Stimulated activated CD4-positive, alpha-beta T cell treated with anti-CD3 and anti-CD28 coated beads, Interleukin-2, amount 100 ng/mL, for 24 hours (primary cell): Measurements from ENCODE around the gene KAZALD1.

Experiments used
- DNase-seq, 2 donors: peaks; one replicate each; pipeline ENCODE4 v3.0.0-alpha.2; 2020

KAZALD1 gene

GRCh38 chr10:101050208-101051069, 11.3 kb upstream of the KAZALD1 start:
- peak; percentile 84 to 87 for DNase-seq

GRCh38 chr10:101052285-101052684, 9.5 kb upstream of the KAZALD1 start:
- DNase-seq: no peak

- no peak for DNase-seq
Measured at GRCh38 chr10:101053516-101053915, 8.3 kb upstream of the KAZALD1 start.

- no peak for DNase-seq
Measured at GRCh38 chr10:101054351-101054750, 7.4 kb upstream of the KAZALD1 start.

GRCh38 chr10:101054876-101055275, 6.9 kb upstream of the KAZALD1 start:
- no peak for DNase-seq

- DNase-seq: no peak
Measured at GRCh38 chr10:101055411-101055810, 6.4 kb upstream of the KAZALD1 start.

GRCh38 chr10:101056365-101057151, 5.2 kb upstream of the KAZALD1 start:
- DNase-seq: no peak

GRCh38 chr10:101060036-101060950, 1.5 kb upstream of the KAZALD1 start:
- DNase-seq: peak; percentile 95 to 96

- DNase-seq: peak; percentile 91 to 95
Measured at GRCh38 chr10:101060951-101061623, 702 bp upstream of the KAZALD1 start.

GRCh38 chr10:101062232-101063049, 652 bp downstream of the KAZALD1 start:
- peak; percentile 59 to 71 for DNase-seq

- no peak for DNase-seq
Measured at GRCh38 chr10:101063050-101063525, 1.3 kb downstream of the KAZALD1 start.

- DNase-seq: no peak
Measured at GRCh38 chr10:101063548-101064414, 2.0 kb downstream of the KAZALD1 start.

GRCh38 chr10:101064415-101065030, 2.7 kb downstream of the KAZALD1 start:
- DNase-seq: no peak

GRCh38 chr10:101065481-101066145, 3.8 kb downstream of the KAZALD1 start:
- DNase-seq: no peak

- DNase-seq: peak; percentile 41 to 55
Measured at GRCh38 chr10:101066146-101066895, 4.5 kb downstream of the KAZALD1 start.

- peak in 1 of 2 donors; percentile 20 for DNase-seq
Measured at GRCh38 chr10:101066896-101067355, 5.1 kb downstream of the KAZALD1 start.

GRCh38 chr10:101067356-101068083, 5.7 kb downstream of the KAZALD1 start:
- peak; percentile 83 to 85 for DNase-seq
